Breast epithelium (tissue), 3 donors: Measurements from ENCODE around the gene ASTN1.

Experiments
- CTCF ChIP-seq, 3 donors: fragments of 450-650 bp; IDR thresholded peaks; one replicate each; pipeline ENCODE4 v1.5.1; 2016 to 2017; ENCODE audit warnings: antibody characterized with exemption in 3 of 3, mild to moderate bottlenecking in 3 of 3, moderate library complexity in 3 of 3
- POLR2A ChIP-seq: fragments of 450-650 bp; IDR thresholded peaks from one replicate; pipeline ENCODE4 v1.6.1; 2016; ENCODE audit warnings: antibody characterized with exemption, mild to moderate bottlenecking, moderate library complexity
- POLR2AphosphoS5 ChIP-seq, 3 donors: sonication (generic); formaldehyde crosslinking; IDR thresholded peaks; one replicate each; pipeline ENCODE4 v1.6.1; 2017; ENCODE audit warnings: antibody characterized with exemption in 3 of 3

GRCh38 chr1:176923283-176923682 is 241.2 kb downstream of the ASTN1 start:
- no peak for TF ChIP-seq CTCF (IDR thresholded peaks at IDR 0.05)
- no peak for TF ChIP-seq POLR2AphosphoS5 (IDR thresholded peaks at IDR 0.05)
- TF ChIP-seq POLR2A: no peak
